Activated T-cell treated with anti-CD3 and anti-CD28 coated beads, Interleukin-2, amount 50 U/mL, for 72 hours (primary cell): Measurements from ENCODE around the gene SHF. TPM values are rescaled to one million over a fixed set of nuclear protein-coding genes. Genes with fewer than 3 reads are reported as not detected.
"Not testable (repeated sequence)": the region's sequence is repeated elsewhere in the genome, so short reads cannot be mapped to it uniquely, and the experiment has no call there.

Source experiments
- ATAC-seq, 2 donors: fragments of 150-1000 bp; cut with Tn5 transposase; replicated peaks in 1 of 2; 2 replicates each; pipeline ENCODE4 v1.10.0; 2021; ENCODE audit warnings: moderate library complexity in 2 of 2, mild to moderate bottlenecking in 1 of 2
- DNase-seq, 2 donors: peaks; one replicate each; pipeline ENCODE4 v3.0.0; 2021 to 2022; ENCODE audit warnings: mixed read lengths in 1 of 2
- H3K27ac Mint-ChIP-seq: one replicate; pipeline ENCODE4 v1.8.0; 2022; ENCODE audit warnings: mild to moderate bottlenecking, moderate library complexity, mixed read lengths
- H3K27me3 Mint-ChIP-seq: one replicate; pipeline ENCODE4 v1.8.0; 2022; ENCODE audit warnings: low read depth, mixed read lengths
- H3K36me3 Mint-ChIP-seq, 2 donors: one replicate each; pipeline ENCODE4 v1.8.0; 2022; ENCODE audit warnings: mixed read lengths in 2 of 2, mild to moderate bottlenecking in 1 of 2; ENCODE audit not compliant: insufficient read depth in 2 of 2
- H3K4me1 Mint-ChIP-seq: one replicate; pipeline ENCODE4 v1.8.0; 2022; ENCODE audit warnings: low read depth, mixed read lengths
- H3K4me3 Mint-ChIP-seq, 2 donors: one replicate each; pipeline ENCODE4 v1.8.0; 2022; ENCODE audit warnings: mild to moderate bottlenecking in 2 of 2, mixed read lengths in 2 of 2, moderate library complexity in 2 of 2
- H3K9me3 Mint-ChIP-seq, 2 donors: one replicate each; pipeline ENCODE4 v1.8.0; 2022; ENCODE audit warnings: mixed read lengths in 2 of 2
- total RNA-seq, 2 donors: library from RNA; stranded (reverse); gene quantifications; one replicate each; pipeline ENCODE4 v1.2.3, GENCODE V29; 2022

SHF gene
- 10 to 100 TPM; 11.7 to 16.8 TPM for total RNA-seq

DNA sequence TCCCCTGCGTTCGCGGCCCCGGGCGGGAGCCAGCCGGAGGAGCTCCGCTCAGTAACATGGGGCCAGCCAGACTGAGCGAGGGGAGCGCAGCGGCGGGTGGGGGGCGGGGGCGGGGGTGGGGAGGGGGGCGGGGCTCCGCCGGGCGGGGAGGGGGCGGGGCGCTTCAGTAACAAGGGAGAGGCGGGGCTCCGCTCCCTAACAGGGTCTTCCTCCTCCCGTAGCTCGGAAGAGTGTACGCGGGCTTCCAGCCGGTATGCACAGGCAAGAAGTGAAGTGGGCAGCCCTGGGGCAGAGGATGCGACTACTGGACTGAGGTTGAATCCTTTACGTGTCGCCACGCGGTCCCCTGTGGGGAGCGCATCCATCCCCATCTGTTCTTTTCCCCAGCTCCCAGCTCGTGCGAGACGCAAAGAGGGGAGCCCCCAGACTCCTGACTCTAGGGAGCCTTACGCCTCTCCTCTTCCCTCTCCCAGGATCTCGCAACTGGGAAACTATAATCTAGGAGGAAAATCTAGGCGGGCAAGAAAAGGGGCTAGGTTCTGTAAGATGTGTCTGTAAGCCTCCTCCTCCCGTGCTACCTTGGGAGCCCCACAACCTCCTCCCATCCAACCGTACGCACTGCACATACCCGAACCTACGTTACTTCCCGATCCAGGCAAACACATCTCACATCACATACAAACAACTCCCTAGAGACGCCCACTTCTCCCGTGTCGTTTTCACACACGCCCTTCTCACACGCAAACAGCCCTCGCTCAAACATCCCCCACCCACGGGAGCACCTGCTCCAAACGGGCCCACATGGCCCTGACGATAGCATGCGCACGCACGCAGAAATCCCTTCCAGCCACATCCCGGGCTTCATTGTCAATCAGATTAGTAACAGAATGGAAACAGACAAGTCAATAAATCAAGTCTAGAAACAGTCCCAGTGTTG, at the start of gene SHF:
Gene SHF (minus strand): TSS at position 73 of the 937 bp plus-strand sequence. CDS start 15 bp downstream, at position 58.
- peaks cover 1% of the 10 kb centered on the region for H3K27me3 Mint-ChIP-seq
- H3K36me3 Mint-ChIP-seq, result peaks cover 3% of the 10 kb centered on the region in 2 donors
- peak; percentile 78 for ATAC-seq
- H3K4me1 Mint-ChIP-seq, result peaks cover 35% of the 10 kb centered on the region
- H3K4me3 Mint-ChIP-seq, result peak within 1 kb of the TSS; percentile 81 to 89
- H3K27ac Mint-ChIP-seq, result peak within 1 kb of the TSS; percentile 82
- H3K9me3 Mint-ChIP-seq, result no peaks in the 10 kb centered on the region
- DNase-seq, result peak; percentile 72 to 83

DNA sequence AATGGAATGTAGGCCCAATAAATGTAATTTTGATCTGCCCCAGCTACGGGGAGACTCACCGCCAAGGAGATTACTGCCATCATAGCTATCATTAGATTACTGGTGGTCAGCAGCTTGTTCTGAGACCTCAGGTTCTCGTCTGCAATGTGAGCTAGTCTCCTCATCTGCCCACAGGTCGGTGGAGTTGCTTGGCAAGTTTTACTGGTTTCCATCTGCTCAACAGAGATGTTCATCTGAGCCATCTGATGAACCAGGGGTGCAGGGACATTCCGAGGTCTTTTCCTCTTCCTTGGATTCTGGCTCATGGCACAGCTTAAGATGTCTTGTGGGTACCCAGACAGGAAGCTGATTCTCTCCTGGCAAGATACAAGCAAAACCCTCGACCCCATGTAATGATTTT, 49.0 kb upstream of the SHF start:
- not testable (repeated sequence) for DNase-seq, H3K4me1 Mint-ChIP-seq, ATAC-seq, H3K4me3 Mint-ChIP-seq, H3K27me3 Mint-ChIP-seq, H3K27ac Mint-ChIP-seq
- H3K36me3 Mint-ChIP-seq, result peaks cover 11 to 12% of the 10 kb centered on the region in 2 donors
- peaks cover 9 to 20% of the 10 kb centered on the region in 2 donors for H3K9me3 Mint-ChIP-seq

GRCh38 chr15:45234562-45235235, 46.9 kb upstream of the SHF start:
- H3K27ac Mint-ChIP-seq, result no peak overlapping the region
- ATAC-seq (no peak), DNase-seq (no peak)
- H3K9me3 Mint-ChIP-seq, result peaks cover 3 to 12% of the 10 kb centered on the region in 2 donors
- no peaks in the 10 kb centered on the region for H3K4me1 Mint-ChIP-seq
- peaks cover 8% of the 10 kb centered on the region for H3K27me3 Mint-ChIP-seq
- H3K4me3 Mint-ChIP-seq, result no peak overlapping the region
- peaks cover 3 to 4% of the 10 kb centered on the region in 2 donors for H3K36me3 Mint-ChIP-seq

- H3K36me3 Mint-ChIP-seq, result peaks cover 0 to 3% of the 10 kb centered on the region in 2 donors
- DNase-seq (no peak), ATAC-seq (no peak)
- no peak overlapping the region for H3K4me3 Mint-ChIP-seq
- H3K4me1 Mint-ChIP-seq, result no peaks in the 10 kb centered on the region
- H3K27me3 Mint-ChIP-seq, result peaks cover 8% of the 10 kb centered on the region
- no peak overlapping the region for H3K27ac Mint-ChIP-seq
- H3K9me3 Mint-ChIP-seq, result peaks cover 1 to 11% of the 10 kb centered on the region in 2 donors
Measured at GRCh38 chr15:45231864-45232562, 44.2 kb upstream of the SHF start.

- no peak for DNase-seq
- Mint-ChIP-seq H3K4me3 (no peak overlapping the region), H3K9me3 (peaks cover 1 to 8% of the 10 kb centered on the region in 2 donors), H3K4me1 (no peaks in the 10 kb centered on the region), H3K27ac (no peak overlapping the region), H3K27me3 (peaks cover 8% of the 10 kb centered on the region), H3K36me3 (no peaks in the 10 kb centered on the region)
- ATAC-seq, result no peak
Measured at GRCh38 chr15:45231132-45231531, 43.4 kb upstream of the SHF start.

GRCh38 chr15:45230245-45230965, 42.6 kb upstream of the SHF start:
- Mint-ChIP-seq H3K27ac (no peak overlapping the region), H3K27me3 (peaks cover 8% of the 10 kb centered on the region), H3K4me3 (no peak overlapping the region), H3K4me1 (no peaks in the 10 kb centered on the region), H3K36me3 (no peaks in the 10 kb centered on the region), H3K9me3 (peaks cover 1 to 8% of the 10 kb centered on the region in 2 donors)
- ATAC-seq, result no peak
- DNase-seq, result no peak

DNA sequence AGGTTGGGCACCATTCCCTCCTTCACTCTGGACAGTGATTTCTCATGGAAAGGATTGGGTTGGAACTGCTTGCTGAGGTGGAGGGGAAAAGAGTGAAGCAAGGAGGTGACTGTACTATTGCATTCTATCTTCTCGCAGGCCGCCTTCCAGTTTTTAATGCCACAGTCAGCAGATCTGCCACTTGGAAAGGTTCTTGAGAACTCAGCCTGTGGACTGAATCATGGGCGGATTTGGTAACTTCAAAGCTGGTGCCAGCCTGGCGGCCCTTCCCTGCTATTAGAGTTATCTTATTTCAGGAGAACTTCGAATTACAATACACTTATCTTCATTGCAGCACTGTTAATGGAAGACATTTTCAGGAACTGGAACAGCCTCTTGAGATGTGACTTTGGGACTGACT, 41.2 kb upstream of the SHF start:
- Mint-ChIP-seq H3K27me3 (peaks cover 8% of the 10 kb centered on the region), H3K9me3 (peaks cover 0 to 6% of the 10 kb centered on the region in 2 donors)

DNA sequence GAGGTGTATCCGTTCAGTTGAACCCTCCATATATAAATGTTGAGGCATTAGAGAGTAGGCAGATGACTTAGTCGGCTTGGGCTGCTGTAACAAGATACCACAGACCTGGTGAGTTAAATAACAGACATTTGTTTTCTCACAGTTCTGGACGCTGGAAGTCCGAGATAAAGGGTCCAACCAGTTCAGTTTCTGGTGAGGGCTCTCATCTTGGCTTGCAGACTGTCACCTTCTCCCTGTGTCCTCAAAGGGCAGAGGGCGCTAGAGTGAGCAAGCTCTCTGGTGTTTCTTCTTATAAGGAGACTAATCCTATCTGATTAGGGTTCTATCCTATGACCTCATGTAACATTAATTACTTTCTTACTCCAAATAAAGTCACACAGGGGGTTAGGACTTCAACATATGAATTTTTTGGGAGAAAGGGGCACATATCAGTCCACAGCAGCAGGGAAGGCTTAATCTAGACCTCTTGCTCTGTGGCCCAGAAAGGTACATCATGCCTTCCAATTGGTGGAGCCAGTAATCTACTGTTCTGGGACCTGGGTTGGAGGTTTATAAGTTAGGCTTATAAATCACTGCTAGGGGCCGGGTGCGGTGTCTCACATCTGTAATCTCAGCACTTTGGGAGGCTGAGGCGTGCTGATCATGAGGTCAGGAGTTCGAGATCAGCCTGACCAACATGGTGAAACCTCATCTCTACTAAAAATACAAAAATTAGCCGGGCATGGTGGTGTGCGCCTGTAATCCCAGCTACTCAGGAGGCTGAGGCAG, 37.9 kb upstream of the SHF start:
- DNase-seq (no peak), ATAC-seq (no peak)
- Mint-ChIP-seq H3K27ac (no peak overlapping the region), H3K4me3 (no peak overlapping the region), H3K9me3 (no peaks in the 10 kb centered on the region), H3K4me1 (no peaks in the 10 kb centered on the region), H3K27me3 (peaks cover 27% of the 10 kb centered on the region), H3K36me3 (no peaks in the 10 kb centered on the region)

More for the DNA sequence above, 41.2 kb upstream of the SHF start:
- Mint-ChIP-seq H3K4me3 (no peak overlapping the region), H3K36me3 (no peaks in the 10 kb centered on the region), H3K4me1 (no peaks in the 10 kb centered on the region), H3K27ac (no peak overlapping the region)
- DNase-seq, result no peak
- ATAC-seq, result no peak

DNA sequence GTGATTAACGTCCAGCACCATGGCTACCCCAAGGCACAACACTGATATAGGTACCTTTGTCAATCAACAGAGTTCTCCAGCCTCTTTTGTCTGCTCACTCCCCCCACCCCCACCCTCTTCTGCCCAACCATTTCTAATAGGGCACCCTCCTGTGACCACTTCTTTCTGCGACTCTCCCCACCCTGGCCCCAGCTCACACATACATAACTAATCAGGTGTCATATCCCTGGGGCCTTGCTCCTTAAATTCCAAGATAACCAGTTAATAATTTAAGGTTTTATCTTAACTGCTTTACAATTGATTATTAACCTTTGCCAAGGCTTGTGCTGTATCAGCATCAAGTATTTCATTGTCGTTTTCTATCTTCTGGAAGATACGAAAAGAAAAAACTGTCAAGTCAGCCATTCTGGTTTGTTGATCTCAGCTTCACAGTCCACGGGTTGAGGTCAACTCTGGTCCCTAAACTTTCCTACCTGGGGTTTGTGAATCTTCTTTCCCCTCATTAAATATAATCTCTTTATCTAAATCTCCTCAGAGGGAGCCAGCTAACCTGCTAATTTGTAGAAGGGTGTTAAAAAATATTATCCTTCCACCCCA, 37.0 kb upstream of the SHF start:
- no peaks in the 10 kb centered on the region for H3K9me3 Mint-ChIP-seq

DNA sequence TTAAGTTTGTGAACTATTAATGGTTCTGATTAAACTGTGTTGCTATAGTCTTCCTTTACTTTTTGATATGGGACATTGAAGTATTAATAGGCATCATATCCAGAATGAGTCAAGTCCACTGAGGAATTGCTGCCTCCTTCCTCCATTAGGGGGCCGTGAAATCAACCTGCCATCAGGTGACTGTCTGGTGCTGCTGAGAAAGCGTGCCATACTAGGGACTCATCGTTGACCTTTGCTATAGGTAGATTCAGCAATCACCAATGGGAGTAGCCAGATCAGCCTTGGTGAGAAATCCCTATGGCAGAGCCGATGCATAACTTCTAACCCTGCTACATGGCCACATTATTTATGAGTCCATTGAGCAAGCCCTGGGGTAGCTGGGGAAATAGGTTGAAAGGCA, 34.2 kb upstream of the SHF start:
- H3K9me3 Mint-ChIP-seq, result no peaks in the 10 kb centered on the region
- DNase-seq (no peak), ATAC-seq (no peak)
- no peaks in the 10 kb centered on the region for H3K36me3 Mint-ChIP-seq
- peaks cover 32% of the 10 kb centered on the region for H3K27me3 Mint-ChIP-seq
- no peak overlapping the region for H3K27ac Mint-ChIP-seq
- H3K4me3 Mint-ChIP-seq, result no peak overlapping the region
- H3K4me1 Mint-ChIP-seq, result no peaks in the 10 kb centered on the region

More for the DNA sequence above, 37.0 kb upstream of the SHF start:
- Mint-ChIP-seq H3K27me3 (peaks cover 32% of the 10 kb centered on the region), H3K36me3 (no peaks in the 10 kb centered on the region), H3K4me3 (no peak overlapping the region), H3K4me1 (no peaks in the 10 kb centered on the region), H3K27ac (no peak overlapping the region)
- ATAC-seq, result no peak
- no peak for DNase-seq

DNA sequence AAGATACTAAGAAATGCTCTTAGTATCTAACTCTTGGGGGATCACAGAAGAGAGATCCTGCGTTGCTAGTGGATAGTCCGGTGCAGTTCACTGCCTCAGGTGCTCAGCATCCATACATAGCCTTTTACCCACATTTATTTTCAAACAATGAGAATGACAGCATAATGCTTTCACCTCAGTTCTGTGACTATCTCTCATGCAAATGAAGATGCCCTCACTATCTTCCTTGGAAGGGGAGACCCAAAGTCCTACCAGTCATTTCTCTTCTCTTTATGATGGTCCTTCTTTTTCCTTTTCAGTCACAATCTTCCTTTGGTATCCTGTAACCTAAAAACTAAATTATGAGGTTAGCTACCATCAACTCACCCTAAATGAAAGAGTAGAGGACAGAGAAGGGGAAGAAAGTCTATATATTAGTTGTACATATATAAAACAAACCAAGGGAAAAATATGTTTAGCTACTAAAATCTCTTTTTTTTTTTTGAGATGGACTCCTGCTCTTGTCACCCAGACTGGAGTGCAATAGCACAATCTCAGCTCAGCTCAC, 33.4 kb upstream of the SHF start:
- H3K27me3 Mint-ChIP-seq, result peaks cover 32% of the 10 kb centered on the region
- no peaks in the 10 kb centered on the region for H3K9me3 Mint-ChIP-seq
- DNase-seq, result no peak
- H3K36me3 Mint-ChIP-seq, result no peaks in the 10 kb centered on the region
- no peak overlapping the region for H3K4me3 Mint-ChIP-seq
- H3K4me1 Mint-ChIP-seq, result no peaks in the 10 kb centered on the region
- no peak overlapping the region for H3K27ac Mint-ChIP-seq
- ATAC-seq, result peak; percentile 27 to 78
